Breast epithelium (tissue), 3 donors: ENCODE results near the gene SEMA3G.

Source experiments
- CTCF ChIP-seq, 3 donors: fragments of 450-650 bp; IDR thresholded peaks; one replicate each; pipeline ENCODE4 v1.5.1; 2016 to 2017; ENCODE audit warnings: antibody characterized with exemption in 3 of 3, mild to moderate bottlenecking in 3 of 3, moderate library complexity in 3 of 3
- POLR2A ChIP-seq: fragments of 450-650 bp; IDR thresholded peaks from one replicate; pipeline ENCODE4 v1.6.1; 2016; ENCODE audit warnings: antibody characterized with exemption, mild to moderate bottlenecking, moderate library complexity
- POLR2AphosphoS5 ChIP-seq, 3 donors: sonication (generic); formaldehyde crosslinking; IDR thresholded peaks; one replicate each; pipeline ENCODE4 v1.6.1; 2017; ENCODE audit warnings: antibody characterized with exemption in 3 of 3

DNA sequence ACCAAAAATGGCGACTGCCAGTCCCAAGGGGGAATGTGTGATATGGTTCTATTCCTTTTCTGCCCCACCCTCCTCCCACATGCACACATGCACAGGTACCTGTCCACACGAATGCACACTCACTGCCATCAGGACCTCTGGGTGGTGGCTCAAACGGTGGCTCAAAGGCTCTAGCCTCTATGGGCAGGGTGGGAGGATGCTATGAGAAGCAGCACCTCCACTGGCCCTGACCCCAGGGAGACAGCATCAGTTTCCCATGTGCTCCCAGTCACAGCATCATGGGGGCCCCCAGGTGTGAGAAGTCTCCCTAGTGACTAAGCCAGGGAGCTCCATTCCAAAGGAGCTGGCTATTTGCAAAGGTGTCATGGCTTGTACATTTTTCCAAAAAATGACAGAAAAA, 15.9 kb downstream of the SEMA3G start:
- TF ChIP-seq CTCF (IDR thresholded peaks at IDR 0.05) (no peak), POLR2A (no peak), POLR2AphosphoS5 (IDR thresholded peaks at IDR 0.05) (no peak)
